NK-92 (cell line): Measurements from ENCODE around the gene SHANK3.
"Not testable (repeated sequence)": the region's sequence is repeated elsewhere in the genome, so short reads cannot be mapped to it uniquely, and the experiment has no call there.

Experiments
- DNase-seq: peaks from one replicate; lab custom pipeline; 2025; ENCODE audit not compliant: unreplicated experiment; lab: John Stamatoyannopoulos, UW

Gene SHANK3

GRCh38 chr22:50653256-50653655, 19.4 kb upstream of the SHANK3 start:
- DNase-seq: no peak

- DNase-seq: not testable (repeated sequence)
These were observed 18.0 kb upstream of the SHANK3 start for GRCh38 chr22:50654664-50655063.

DNA sequence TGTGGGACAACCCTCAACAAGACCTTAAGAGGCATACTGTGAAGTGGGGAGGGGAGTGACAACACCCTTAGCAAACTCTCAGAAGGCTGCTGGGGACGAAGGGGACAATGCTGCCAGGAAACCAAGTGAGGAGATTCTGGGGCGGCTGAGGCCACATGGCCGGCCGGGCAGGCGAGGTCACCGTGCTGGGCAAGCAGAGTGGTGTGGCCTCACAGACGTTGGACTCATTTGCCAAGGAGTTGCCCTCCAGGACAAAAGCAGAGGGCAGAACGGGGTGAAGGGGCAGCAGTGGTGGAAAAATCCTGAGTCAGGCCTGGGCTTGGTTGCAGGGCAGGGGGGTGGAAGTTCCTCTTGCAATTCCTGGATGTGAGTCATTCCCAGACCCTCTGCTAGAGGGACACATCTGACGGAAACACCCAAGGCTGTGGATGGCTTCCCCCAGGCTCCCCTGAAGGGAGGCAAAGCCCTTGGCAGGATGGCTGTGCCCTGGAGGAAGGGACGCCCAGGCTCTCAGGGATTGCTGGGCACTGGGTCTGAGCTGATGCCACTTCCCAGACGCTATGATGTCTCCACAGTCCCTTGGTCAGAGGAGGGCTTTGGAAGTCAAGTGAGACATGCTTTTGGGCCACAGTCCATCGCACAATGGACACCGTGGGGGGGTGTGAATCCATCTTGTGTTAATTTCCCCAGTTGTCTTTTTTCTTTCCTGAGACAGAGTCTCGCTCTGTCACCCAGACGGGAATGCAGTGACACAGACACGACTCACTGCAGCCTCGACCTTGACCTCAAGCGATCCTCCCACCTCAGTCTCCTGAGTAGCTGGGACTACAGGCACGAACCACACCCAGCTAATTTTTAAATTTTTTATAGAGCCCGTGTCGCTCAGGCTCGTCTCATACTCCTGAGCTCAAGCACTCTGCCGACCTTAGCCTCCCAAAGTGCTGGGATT, 16.2 kb upstream of the SHANK3 start:
- DNase-seq: no peak

- DNase-seq: no peak
These were observed 14.7 kb upstream of the SHANK3 start for GRCh38 chr22:50657925-50658324.

DNA sequence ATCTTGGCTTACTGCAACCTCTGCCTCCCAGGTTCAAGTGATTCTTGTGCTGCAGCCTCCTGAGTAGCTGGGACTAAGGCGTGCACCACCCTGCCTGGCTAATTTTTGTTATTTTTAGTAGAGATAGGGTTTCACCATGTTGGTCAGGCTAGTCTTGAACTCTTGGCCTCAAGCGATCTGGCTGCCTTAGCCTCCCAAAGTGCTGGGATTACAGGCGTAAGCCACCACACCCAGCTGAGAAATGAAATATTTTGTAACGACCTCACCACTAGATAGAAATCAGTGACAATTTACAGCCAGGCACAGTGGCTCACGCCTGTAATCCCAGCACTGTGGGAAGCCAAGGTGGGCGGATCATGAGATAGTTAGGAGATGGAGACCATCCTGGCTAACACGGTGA, 12.9 kb upstream of the SHANK3 start:
- DNase-seq: not testable (repeated sequence)

- DNase-seq: no peak
These were observed 12.3 kb upstream of the SHANK3 start for GRCh38 chr22:50660306-50660705.

GRCh38 chr22:50665212-50665611, 7.4 kb upstream of the SHANK3 start:
- no peak for DNase-seq

GRCh38 chr22:50665738-50666137, 6.9 kb upstream of the SHANK3 start:
- no peak for DNase-seq

GRCh38 chr22:50670513-50670912, 2.1 kb upstream of the SHANK3 start:
- no peak for DNase-seq

- no peak for DNase-seq
These were observed 1.6 kb upstream of the SHANK3 start for GRCh38 chr22:50670914-50671538.

- DNase-seq: no peak
These were observed 982 bp upstream of the SHANK3 start for GRCh38 chr22:50671641-50672040.

DNA sequence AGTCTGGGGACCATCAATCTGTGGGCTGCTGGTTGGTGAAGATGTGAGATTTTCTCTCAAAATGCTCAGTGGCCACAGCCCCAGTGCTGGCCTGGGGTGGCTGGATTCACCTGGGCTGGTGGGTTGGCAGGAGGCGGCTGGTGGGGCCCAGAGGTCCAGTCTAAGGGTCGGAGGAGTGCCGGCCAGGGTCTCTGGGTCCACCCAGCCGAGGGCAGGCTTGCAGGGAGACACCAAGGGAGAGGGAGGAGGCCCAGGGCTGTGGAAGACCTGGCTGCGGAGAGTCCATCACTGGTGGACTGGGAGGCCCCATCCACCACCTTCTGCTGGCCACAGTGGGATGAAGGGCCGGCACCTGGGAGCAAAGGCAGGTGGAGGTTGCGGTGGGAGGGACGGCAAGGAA, 582 bp upstream of the SHANK3 start:
- DNase-seq: no peak

DNA sequence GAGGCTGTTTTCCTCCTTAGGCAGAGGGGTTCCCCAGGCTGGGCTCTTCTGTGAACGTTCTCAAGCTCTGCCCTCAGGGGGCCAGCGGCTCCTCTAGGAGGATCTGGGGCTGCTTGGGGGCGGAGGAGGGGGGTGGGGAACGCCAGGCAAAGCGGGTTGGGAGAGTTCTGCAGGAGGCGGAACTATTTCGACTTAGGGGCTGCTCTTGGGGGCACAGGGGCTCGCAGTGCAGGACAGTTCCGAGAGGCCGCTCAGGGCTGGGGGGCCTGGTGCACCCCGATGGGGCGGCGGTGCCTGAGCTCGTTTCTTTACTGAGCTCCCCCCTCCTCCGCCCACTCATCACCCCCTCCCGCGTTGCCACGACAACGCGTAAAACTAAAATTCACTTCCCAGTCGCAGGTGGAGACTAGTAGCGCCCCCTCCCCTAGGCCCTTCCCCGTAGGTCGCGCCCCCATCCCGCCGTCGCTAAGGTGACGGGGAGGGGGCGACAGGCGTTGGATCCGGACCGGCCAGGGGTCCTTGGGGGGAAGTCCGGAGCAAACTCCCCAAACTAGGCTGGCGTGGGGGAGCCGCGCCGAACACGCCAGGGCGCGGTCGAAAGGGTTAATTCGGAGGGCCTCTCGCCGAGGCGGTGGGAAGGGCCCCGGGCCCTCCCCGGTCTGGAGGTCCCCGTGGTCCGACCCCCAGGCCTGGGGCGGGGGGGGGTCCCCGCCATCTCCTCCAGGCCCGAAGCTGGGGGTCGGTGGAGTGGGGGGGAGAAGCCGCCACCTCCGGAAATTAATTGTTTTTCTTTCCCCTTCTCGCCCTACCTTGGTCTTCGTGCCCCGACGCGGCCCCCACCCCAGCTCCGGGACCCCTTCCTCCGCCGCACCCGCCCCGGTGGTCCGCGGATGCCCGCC, 857 bp downstream of the SHANK3 start:
- DNase-seq: no peak

GRCh38 chr22:50674130-50674500, 1.5 kb downstream of the SHANK3 start:
- DNase-seq: no peak

DNA sequence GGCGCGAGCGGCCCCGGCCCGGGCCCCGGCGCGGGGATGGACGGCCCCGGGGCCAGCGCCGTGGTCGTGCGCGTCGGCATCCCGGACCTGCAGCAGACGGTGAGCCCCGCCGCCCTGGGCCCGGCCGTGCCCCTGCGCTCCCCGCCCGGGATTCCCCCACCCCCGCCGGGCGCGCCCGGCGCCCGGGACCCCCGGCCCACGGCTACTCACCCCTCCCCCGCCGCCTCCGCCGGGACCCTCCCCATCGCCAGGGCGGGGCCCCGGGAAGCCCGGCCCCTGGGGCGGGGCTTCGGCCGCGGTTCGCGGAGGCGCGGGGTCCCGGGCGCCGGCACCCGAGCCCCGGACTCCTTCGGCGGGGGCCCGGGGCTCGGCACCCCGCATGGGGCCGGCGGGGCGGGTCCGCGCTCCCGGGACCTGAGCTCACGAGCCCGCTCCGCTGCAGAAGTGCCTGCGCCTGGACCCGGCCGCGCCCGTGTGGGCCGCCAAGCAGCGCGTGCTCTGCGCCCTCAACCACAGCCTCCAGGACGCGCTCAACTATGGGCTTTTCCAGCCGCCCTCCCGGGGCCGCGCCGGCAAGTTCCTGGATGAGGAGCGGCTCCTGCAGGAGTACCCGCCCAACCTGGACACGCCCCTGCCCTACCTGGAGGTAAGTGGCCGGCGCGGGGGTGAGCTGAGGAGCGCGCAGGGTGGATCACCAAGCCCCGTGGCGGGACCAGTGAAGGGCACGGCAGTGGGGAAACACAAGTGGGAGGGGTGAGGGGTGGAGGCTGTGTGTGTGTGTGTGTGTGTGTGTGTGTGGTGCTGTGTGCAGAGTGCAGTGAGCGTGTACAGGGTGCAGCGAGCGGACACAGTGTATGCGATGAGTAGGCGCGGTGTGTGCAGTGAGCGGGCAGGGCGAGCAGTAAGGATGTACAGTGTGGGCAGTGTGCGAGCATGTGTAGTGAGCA, 2.3 kb downstream of the SHANK3 start:
- no peak for DNase-seq

DNA sequence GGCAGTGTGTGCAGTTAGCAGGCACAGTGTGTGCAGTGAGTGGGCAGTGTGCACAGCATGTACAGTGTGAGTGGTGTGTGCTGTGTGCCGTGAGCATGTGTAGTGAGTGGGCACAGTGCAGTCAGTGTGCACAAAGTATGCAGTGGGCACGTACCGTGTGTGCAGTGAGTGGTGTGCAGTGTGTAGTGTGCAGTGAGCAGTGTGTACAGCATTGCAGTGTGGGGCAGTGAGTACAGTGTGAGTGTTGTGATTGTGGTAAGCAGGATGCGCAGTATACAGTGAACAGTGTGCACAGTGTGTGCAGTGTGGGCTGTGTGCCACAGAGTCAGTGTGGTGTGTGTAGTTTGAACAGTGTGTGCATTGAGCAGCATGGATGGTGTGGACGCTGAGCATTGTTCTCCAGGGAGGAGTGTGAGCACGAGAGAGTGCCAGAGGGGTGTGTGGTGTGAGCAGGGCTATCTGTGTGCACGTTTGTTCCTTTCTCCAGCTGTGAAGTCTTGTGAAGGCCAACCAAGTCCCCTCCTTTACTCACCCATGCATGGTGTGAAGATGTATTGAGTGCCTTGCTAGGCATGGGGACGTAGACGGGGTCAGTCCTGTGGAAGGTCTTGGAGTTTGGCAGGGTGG, 3.0 kb downstream of the SHANK3 start:
- DNase-seq: no peak

DNA sequence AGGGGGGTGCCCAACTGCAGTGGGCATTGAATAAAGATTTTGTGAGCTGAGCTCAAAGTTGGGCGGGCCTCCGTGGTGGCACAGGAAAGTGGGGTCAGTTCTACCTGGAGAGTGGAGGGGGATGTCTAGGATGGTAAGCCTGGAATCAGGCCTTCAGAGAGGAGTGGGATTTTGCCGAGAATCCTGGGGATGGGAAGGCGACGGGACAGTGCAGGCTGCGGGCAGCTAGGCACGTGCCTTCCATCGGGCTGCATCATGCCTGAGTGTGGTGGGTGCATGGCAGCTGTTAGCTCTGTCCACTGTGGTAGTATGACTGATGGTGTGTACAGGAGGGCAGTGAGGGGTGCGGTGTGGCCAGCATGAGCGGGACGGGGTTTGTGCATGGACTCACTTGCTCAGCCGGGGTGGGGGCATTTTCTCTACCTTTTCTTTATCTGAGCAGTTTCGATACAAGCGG, 3.6 kb downstream of the SHANK3 start:
- DNase-seq: no peak

- no peak for DNase-seq
These were observed 4.3 kb downstream of the SHANK3 start for GRCh38 chr22:50676661-50677492.
